Right atrium auricular region (tissue), 2 donors: ENCODE measurements around the gene PC. TPM values are rescaled to one million over a fixed set of nuclear protein-coding genes. Genes with fewer than 3 reads are reported as not detected.

ENCODE experiments used
- DNase-seq: peaks from one replicate; pipeline ENCODE4 v3.0.0-alpha.2; 2019; ENCODE audit warnings: low spot score
- H3K27ac ChIP-seq, 2 donors: fragments of 200-600 bp; sonication (generic); 1 replicate in 1 of 2; 2 replicates in 1 of 2; pipeline ENCODE4 v1.5.1; 2016 to 2019
- H3K27me3 ChIP-seq, 2 donors: fragments of 200-600 bp; sonication (generic); one replicate each; pipeline versions ENCODE4 v1.5.1 to v1.6.0; 2017 to 2019
- H3K36me3 ChIP-seq: fragments of 200-600 bp; sonication (generic); one replicate; pipeline ENCODE4 v1.5.1; 2016
- H3K4me1 ChIP-seq, 2 donors: fragments of 200-600 bp; sonication (generic); one replicate each; pipeline versions ENCODE4 v1.5.1 to v1.6.0; 2017 to 2019
- H3K4me3 ChIP-seq, 2 donors: fragments of 200-600 bp; sonication (generic); 1 replicate in 1 of 2; 2 replicates in 1 of 2; pipeline ENCODE4 v1.5.1; 2017 to 2019; ENCODE audit warnings: mild to moderate bottlenecking in 1 of 2, moderate library complexity in 1 of 2
- H3K9me3 ChIP-seq, 2 donors: fragments of 200-600 bp; sonication (generic); one replicate each; pipeline ENCODE4 v1.5.1; 2019
- total RNA-seq, 2 donors: library from RNA; depleted of rRNA; stranded (reverse); fragments of >200 nt; gene quantifications; one replicate each; pipeline ENCODE4 v1.1.0, GENCODE V29; 2016
- TF ChIP-seq, protein P1 (sequence below), 2 donors: fragments of 200-600 bp; sonication (generic); IDR thresholded peaks; one replicate each; pipeline ENCODE4 v1.5.1; 2019; ENCODE audit warnings: antibody characterized with exemption in 2 of 2

Gene PC
- total RNA-seq, 2 donors from 2014 or later = 8.6 to 9.3 TPM

DNA sequence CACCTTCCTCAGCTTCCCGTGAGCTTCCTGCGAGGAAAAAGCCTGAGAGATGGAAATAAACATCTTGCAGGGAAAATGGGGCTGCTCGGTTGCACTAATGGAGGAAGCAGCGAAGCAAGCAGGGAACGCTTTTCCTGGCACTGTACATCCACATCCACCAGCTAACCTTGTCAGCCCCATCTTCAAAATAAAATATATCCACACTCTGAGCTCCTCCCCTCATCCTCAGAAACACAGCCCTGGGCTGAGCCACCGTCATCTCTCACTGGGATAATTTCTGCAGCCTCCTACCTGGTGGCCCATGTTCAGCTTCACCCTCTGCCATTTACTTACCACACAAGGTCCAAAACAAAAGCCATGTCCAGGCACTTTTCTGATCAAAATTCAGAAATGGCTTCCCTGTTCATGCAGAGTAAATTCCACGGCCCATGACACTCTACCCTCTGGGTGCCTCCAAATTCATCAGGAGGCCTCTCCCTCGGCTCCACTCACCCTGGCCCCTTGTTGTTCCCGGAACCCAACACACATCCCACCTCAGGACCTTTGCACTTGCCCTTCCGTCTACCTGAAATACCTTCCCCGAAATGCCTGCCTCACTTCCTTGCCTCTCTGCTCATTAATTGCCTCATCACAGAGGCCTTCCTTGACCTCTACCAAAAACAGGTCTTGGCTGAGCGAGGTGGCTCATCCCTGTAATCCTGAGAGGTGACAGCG lies 29.9 kb upstream of the PC start:
- Histone ChIP-seq H3K36me3 (no peaks in the 10 kb centered on the region), H3K4me3 (no peak overlapping the region), H3K4me1 (peaks cover 0 to 17% of the 10 kb centered on the region in 2 donors), H3K27me3 (no peaks in the 10 kb centered on the region), H3K9me3 (no peaks in the 10 kb centered on the region), H3K27ac (no peak overlapping the region)
- DNase-seq = no peak
- TF ChIP-seq, protein P1, sequence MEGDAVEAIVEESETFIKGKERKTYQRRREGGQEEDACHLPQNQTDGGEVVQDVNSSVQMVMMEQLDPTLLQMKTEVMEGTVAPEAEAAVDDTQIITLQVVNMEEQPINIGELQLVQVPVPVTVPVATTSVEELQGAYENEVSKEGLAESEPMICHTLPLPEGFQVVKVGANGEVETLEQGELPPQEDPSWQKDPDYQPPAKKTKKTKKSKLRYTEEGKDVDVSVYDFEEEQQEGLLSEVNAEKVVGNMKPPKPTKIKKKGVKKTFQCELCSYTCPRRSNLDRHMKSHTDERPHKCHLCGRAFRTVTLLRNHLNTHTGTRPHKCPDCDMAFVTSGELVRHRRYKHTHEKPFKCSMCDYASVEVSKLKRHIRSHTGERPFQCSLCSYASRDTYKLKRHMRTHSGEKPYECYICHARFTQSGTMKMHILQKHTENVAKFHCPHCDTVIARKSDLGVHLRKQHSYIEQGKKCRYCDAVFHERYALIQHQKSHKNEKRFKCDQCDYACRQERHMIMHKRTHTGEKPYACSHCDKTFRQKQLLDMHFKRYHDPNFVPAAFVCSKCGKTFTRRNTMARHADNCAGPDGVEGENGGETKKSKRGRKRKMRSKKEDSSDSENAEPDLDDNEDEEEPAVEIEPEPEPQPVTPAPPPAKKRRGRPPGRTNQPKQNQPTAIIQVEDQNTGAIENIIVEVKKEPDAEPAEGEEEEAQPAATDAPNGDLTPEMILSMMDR (IDR thresholded peaks at IDR 0.05) = no peak

DNA sequence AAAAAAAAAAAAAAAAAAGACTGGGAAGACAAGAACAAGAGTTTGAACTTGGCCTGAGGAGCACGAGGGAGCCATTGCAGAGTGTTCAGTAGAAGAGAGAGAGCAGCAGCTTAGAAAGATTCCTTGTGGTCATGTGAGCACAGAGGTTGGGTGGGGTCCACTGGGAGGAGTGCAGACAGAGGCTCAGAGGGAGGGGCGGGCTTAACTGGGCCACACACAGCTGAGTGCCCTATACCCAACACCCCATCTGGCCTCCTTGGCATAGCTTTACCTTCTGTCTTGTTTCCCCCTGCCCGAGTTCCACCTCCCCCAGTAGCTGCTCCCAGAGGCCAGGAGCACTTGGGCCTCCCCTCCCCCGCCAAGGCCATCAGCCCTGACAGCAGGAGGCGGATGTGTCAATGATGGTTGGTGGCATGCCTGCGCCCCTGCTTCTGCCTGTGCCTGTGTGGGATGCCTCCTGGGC lies 29.0 kb upstream of the PC start:
- DNase-seq = no peak
- H3K27ac ChIP-seq = no peak overlapping the region
- H3K9me3 ChIP-seq = no peaks in the 10 kb centered on the region
- no peaks in the 10 kb centered on the region for H3K27me3 ChIP-seq
- no peak overlapping the region for H3K4me3 ChIP-seq
- H3K36me3 ChIP-seq = no peaks in the 10 kb centered on the region
- TF ChIP-seq, protein P1 (IDR thresholded peaks at IDR 0.05) = no peak
- H3K4me1 ChIP-seq = peaks cover 0 to 17% of the 10 kb centered on the region in 2 donors

DNA sequence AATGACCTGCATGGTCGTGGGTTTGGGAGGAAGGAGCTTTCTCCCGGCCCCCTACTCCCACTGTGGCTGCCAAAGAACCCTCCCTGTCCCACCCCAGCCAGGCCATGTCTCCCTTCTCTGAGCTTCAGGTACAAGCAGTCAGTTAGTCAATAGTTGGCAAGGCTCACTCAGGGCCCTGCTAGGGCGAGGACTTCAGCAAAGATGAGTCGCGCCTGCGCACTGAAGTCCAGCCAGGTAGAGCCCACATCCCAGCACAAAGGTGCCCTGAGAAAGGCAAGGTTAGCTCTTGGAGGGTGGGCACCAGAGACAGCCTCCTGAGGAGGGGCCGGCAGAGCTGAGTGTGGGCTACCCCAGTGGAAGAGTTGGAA lies 28.0 kb upstream of the PC start:
- TF ChIP-seq, protein P1 (IDR thresholded peaks at IDR 0.05) = no peak
- Histone ChIP-seq H3K4me1 (peaks cover 0 to 24% of the 10 kb centered on the region in 2 donors), H3K27ac (no peak overlapping the region)

DNA sequence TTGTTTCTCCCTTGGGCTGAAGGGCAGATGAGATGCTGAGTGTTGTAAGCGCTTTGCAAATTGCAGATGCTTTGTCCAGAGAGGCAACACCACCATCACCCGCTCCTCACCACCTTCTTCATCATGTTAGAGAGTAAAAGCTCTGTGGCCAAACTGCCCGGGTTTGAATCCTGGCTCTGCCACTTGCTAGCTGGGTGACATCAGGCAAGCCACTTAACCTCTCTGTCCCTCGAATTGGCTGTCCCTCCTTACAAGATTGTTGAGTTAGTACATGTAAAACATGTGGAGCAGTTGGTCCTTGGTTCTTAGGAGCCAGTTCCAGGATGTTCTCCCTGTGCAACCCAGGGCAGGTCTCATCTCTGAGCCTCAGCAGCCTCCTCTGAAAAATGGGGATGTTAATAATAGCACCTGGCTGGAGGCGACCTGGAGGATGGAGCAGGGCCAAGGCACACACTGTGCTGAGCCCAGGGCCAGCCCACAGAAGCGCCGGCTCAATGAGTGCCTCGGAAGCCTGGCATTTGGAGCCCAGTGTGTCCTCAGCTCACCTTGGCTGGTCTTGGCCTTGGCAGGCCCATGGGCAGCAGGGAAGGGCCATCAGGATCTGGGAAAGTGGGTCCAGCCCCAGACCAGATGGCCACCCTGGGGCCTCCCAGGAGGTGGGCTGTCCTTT lies 27.5 kb upstream of the PC start:
- TF ChIP-seq, protein P1 (IDR thresholded peaks at IDR 0.05) = no peak

More for the DNA sequence above, 28.0 kb upstream of the PC start:
- Histone ChIP-seq H3K36me3 (no peaks in the 10 kb centered on the region), H3K9me3 (no peaks in the 10 kb centered on the region), H3K27me3 (no peaks in the 10 kb centered on the region), H3K4me3 (no peak overlapping the region)
- no peak for DNase-seq

DNA sequence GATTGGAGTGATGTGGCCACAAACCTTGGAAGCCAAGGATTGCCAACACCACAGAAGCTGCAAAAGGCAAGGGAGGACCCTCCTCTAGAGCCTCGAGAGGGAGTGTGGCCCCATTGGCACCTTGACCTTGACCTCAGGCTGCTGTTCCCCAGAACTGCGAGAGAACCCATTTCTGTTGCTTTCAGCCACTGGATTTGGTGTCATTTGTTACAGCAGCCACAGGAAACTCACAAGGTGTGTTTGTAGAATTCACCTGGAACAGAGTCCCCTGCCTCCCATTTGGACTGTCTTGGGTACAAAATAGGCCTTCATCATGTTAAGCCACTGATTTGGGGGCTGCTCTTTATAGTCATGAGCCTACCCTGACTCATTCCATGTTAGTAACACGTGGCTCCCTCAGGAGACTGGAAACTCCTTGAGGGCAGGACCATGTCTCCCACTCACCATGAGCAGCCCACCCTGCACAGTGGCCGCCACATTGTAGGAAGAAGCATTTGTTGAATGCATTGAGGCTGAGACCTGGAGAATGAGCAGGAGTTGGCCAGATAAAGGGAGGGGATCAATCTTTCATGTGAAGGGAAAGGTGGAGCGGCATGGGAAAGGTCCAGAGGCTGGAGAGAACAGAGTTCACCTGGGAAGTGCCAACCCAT lies 25.2 kb upstream of the PC start:
- H3K4me1 ChIP-seq = peaks cover 0 to 24% of the 10 kb centered on the region in 2 donors
- DNase-seq = no peak
- H3K9me3 ChIP-seq = peaks cover 5 to 9% of the 10 kb centered on the region in 2 donors
- TF ChIP-seq, protein P1 (IDR thresholded peaks at IDR 0.05) = no peak
- H3K27me3 ChIP-seq = no peaks in the 10 kb centered on the region
- H3K4me3 ChIP-seq = no peak overlapping the region
- no peaks in the 10 kb centered on the region for H3K36me3 ChIP-seq
- no peak overlapping the region for H3K27ac ChIP-seq

More for the DNA sequence above, 27.5 kb upstream of the PC start:
- Histone ChIP-seq H3K36me3 (no peaks in the 10 kb centered on the region), H3K27ac (no peak overlapping the region), H3K27me3 (no peaks in the 10 kb centered on the region), H3K9me3 (no peaks in the 10 kb centered on the region), H3K4me1 (peaks cover 0 to 24% of the 10 kb centered on the region in 2 donors), H3K4me3 (no peak overlapping the region)
- no peak for DNase-seq
